ENCODE data around the gene TBC1D12. TPM values are rescaled to one million over a fixed set of nuclear protein-coding genes. Genes with fewer than 3 reads are reported as not detected.

TBC1D12 gene
- total and polyA plus RNA-seq, 8 donors: 4.1 to 9.2 (median 5.5) TPM

DNA sequence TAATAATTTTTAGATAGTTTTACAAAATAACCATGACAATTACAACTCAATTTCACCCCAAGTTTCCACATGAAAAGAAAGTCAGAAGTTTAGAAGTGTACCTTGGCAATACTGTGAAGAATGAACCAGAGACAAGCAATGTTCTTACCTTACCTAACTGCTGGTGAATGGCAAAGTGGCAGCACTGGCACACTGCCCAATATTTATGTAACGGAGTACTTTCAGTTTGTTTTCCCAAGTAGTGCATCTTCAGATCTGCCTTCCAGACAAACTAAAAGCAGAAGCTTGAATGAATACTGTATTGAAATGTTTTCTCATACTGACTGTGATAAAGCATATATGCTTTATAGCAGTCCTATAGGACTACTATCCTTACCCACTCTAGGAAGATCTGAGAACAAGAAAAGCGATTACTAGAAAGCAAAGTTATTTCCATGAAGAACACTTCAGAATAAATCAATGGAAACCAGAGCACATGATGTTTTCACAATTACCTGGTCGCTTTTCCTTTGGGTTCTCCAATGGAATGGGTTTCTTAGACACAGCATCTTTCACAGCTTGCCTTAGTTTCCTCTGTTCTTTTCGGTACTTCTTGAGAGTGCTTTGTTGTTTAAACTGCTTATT is 41.1 kb upstream of the TBC1D12 start:
- H3K27ac ChIP-seq: no peak overlapping the region
- H3K4me1 ChIP-seq: peaks cover 4 to 14% (median 8%) of the 10 kb centered on the region in 3 donors
- H3K4me3 ChIP-seq: peak overlapping the region in 2 of 4 donors; percentile 65 to 70
- FAIRE-seq (no peak), DNase-seq (peak in 4 of 6 donors; percentile 21 to 39 (median 27)), ATAC-seq (no peak)
- H3K36me3 ChIP-seq: peaks cover 0 to 13% (median 0%) of the 10 kb centered on the region in 3 donors
- no peaks in the 10 kb centered on the region for H3K9me3 ChIP-seq
- intact Hi-C loops (cut with DNase I): loop anchor here in 1 of 3 donors (10.0 kb wide), 1 partner anchor 74 kb away; no protein-coding TSS in a partner anchor
- WGBS, 2 donors: 62 to 64% methylated on average over 4 of the region's 4 CpGs
- TF ChIP-seq CTCF (IDR thresholded peaks at IDR 0.05): no peak
- H3K27me3 ChIP-seq: no peaks in the 10 kb centered on the region

DNA sequence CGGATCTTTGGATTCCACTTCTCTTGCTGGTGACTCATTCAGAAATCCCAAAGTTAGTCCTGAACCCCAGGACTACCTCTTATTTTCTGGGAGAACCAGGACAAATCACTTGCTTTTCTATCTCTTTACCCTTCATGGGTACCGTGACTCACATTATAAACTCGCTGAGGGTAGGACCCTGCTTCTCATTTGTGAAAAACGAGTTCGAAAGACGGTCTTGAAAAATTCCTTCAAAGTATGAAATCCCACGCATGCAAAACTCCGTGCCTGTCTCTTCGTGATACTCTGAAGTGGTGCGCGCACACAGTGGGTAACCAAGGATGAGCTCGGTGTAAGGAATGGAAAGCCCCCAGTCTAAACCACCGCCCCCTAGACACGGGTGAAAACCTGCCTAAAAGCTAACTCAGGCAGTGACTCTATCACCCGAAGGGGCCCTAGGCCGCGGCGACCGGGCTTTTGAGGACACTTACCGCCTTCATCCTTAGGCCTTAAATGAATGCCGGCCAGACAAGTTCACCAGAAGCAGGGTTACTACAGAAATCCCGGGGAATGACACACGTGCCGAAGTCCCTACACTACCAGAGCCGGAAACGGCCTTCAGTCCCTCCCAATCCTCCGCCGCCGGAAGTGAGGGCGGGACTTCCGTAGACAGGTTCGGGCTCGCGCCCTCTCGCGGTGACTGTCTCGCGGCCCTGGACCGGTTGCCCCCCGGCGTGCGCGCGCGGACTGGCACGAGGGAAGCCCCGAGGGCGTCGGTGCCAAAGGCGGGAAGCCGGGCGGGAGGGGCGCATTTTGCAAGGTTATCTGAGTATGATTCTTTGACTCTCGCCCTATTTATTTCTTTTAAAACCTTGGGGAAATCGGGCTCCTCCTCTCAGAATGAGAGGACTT is 39.7 kb upstream of the TBC1D12 start, which contains the start of gene NOC3L:
NOC3L (minus strand) TSS at position 580 of the 891 bp plus-strand sequence; CDS start at position 479, 101 bp downstream.
- peak within 1 kb of the TSS; percentile 43 to 70 (median 64) for H3K4me3 ChIP-seq
- H3K27ac ChIP-seq: peak within 1 kb of the TSS; percentile 25 to 66 (median 43)
- no peaks in the 10 kb centered on the region for H3K36me3 ChIP-seq
- intact Hi-C loops (cut with DNase I): loop anchor here in 1 of 3 donors (10.0 kb wide), 1 partner anchor 72 kb away; no protein-coding TSS in a partner anchor
- FAIRE-seq (peak; percentile 88), ATAC-seq (peak; percentile 100), DNase-seq (peak; percentile 92 to 98 (median 95))
- H3K9me3 ChIP-seq: no peaks in the 10 kb centered on the region
- no peaks in the 10 kb centered on the region for H3K27me3 ChIP-seq
- TF ChIP-seq CTCF (IDR thresholded peaks at IDR 0.05): peak; percentile 80 to 94 (median 92)
- WGBS, 2 donors: 0% methylated on average over 55 of the region's 55 CpGs
- peaks cover 4 to 14% (median 8%) of the 10 kb centered on the region in 3 donors for H3K4me1 ChIP-seq

DNA sequence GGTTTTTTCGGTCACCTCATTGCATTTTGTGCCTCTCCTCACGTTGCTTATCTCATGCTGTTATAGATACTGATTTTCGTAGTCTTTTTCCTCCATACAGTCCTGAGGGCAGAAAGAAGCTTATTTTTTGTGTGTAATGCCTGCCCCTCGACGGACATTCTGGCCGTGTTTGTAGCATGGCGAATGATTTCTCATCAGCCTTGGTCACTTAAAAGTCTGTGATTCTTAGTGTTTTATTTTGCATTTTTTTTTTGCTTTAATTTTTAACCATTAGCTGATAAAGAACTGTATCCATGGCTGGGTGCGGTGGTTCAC is 39.1 kb upstream of the TBC1D12 start:
- Histone ChIP-seq H3K27ac (peak overlapping the region in 3 of 4 donors; percentile 25 to 66 (median 58)), H3K4me3 (peak overlapping the region in 3 of 4 donors; percentile 43 to 70 (median 65)), H3K36me3 (no peaks in the 10 kb centered on the region), H3K4me1 (peaks cover 4 to 14% (median 8%) of the 10 kb centered on the region in 3 donors), H3K27me3 (no peaks in the 10 kb centered on the region), H3K9me3 (no peaks in the 10 kb centered on the region)
- FAIRE-seq: no peak
- peak in 2 of 4 donors; percentile 1 to 10 for TF ChIP-seq CTCF (IDR thresholded peaks at IDR 0.05)
- peak; percentile 42 to 50 (median 44) for ATAC-seq
- no peak for DNase-seq
- 35 to 40% methylated on average over 8 of the region's 8 CpGs for WGBS, 2 donors
- intact Hi-C loops (cut with DNase I): loop anchor here in 1 of 3 donors (10.0 kb wide), 1 partner anchor 72 kb away; no protein-coding TSS in a partner anchor

- H3K27ac ChIP-seq: no peak overlapping the region
- no peaks in the 10 kb centered on the region for H3K36me3 ChIP-seq
- TF ChIP-seq CTCF (IDR thresholded peaks at IDR 0.05): no peak
- FAIRE-seq (no peak), DNase-seq (no peak), ATAC-seq (no peak)
- no peaks in the 10 kb centered on the region for H3K9me3 ChIP-seq
- no peaks in the 10 kb centered on the region for H3K27me3 ChIP-seq
- intact Hi-C loops (cut with DNase I): loop anchor here in 1 of 3 donors (10.0 kb wide), 1 partner anchor 70 kb away; no protein-coding TSS in a partner anchor
- peaks cover 4 to 14% (median 8%) of the 10 kb centered on the region in 3 donors for H3K4me1 ChIP-seq
- H3K4me3 ChIP-seq: no peak overlapping the region
- 59 to 75% methylated on average over 1 of the region's 1 CpG for WGBS, 2 donors
These were observed 37.9 kb upstream of the TBC1D12 start for GRCh38 chr10:94364482-94364881.
